GM19452 (cell line): ENCODE results near the gene C19orf18.

Experiments
- ATAC-seq: cut with Tn5 transposase; IDR thresholded peaks from one replicate; pipeline ENCODE4 v1.9.1; 2021; ENCODE audit not compliant: unreplicated experiment

C19orf18 gene

DNA sequence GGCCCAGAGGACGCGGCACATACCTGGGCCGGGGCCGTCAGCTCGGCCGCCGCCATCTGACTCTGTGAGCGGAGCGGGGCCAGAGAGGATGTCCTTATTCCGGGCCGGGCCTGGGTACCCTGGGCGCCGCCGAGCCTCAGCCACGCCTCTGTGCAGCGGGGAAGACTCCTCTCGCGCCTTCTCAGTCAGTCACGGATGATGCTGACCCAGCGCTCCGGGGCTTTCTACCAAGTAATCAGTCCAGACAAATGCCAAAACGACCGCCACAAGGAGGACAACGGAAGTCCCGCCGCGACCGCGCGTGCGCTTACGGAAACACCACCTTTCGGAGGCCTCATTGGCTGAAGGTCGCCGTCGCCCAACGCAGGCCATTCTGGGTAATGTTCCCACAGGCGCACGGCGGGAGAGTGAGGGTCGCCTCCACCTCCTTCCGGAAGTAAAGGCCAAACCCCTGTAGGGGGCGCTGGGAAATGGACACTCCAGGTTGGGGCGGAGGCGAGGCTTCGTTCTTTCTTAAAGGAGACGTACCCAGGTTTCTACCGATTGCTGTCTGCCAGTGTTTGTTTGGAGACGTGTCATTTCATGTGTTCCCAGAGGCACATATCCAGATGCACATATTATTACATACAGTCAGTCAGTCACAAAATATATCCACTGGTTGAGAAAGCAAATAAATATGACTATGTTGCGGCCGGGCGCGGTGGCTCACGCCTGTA is 26.8 kb downstream of the C19orf18 start, which contains the start of gene ZNF256:
ZNF256 (minus strand) TSS at position 288 of the 716 bp plus-strand sequence; CDS start at position 56, 232 bp downstream.
- peak; percentile 88 for ATAC-seq

DNA sequence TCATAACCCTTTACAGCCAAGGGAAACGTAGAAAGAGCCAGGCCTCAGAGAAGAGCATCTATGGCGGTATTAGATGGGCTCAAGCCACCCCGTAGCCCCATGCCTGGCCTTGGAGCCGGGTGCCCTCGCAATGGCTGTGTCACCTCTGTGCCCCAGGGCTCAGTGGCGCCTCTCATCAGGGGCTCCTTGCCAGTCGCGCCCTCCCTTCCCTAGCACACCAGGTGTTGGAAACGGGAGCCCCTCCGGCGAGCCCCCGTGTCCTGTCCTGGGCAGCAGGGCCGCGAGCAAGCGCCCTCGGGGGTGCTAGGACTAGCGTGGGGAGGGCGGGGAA is 27.3 kb downstream of the C19orf18 start:
- ATAC-seq: no peak

DNA sequence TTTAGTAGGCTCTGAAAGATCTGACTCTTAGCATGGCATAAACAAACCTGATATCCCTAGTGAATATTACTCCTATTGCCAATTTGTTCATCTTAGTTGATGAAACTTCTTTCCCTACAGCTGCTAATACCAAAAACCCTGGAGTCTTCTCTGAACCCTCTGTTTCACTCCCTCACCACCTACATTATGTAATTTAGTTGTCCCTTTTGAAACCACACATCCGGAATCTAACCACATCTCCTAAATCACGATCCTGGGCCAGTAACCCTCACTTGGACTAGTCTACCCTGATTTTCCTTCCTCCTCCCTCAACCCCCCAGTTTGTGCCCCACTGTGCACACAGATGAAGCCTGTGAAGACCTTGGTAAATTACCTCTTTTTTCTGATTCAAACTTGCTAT is 28.0 kb downstream of the C19orf18 start:
- no peak for ATAC-seq

DNA sequence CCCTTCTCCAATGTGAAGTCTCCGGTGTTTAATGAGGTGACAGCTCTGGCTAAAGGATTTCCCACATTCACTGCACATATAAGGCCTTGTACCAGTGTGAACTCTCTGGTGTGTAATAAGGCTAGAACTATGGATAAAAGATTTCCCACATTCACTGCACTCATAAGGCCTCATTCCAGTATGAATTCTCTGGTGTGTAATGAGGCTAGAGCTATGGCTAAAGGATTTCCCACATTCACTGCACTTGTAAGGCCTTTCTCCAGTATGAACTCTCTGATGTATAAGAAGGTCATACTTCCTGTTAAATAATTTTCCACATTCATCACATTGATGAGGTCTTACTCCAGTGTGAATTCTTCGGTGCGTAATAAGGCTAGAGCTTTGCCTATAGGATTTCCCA is 32.7 kb downstream of the C19orf18 start:
- ATAC-seq: no peak

DNA sequence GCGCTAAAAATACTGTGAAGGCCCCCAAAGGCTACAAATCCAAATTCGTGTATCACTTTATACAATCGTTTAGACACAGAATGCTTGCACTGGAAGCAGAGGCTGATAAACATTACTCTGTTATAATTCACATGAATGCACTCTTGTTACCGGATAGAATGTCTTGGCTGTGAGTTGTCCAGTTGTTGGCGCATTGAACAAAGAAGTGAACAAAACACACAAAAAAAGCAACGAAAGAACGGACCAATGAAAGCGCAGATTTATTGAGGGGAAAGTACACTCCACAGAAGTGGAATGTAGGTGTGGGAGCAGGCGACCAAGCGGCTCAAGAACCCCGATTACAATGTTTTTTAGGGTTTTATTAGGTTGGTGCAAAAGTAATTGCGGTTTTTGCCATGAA is 38.6 kb downstream of the C19orf18 start:
- ATAC-seq: no peak

DNA sequence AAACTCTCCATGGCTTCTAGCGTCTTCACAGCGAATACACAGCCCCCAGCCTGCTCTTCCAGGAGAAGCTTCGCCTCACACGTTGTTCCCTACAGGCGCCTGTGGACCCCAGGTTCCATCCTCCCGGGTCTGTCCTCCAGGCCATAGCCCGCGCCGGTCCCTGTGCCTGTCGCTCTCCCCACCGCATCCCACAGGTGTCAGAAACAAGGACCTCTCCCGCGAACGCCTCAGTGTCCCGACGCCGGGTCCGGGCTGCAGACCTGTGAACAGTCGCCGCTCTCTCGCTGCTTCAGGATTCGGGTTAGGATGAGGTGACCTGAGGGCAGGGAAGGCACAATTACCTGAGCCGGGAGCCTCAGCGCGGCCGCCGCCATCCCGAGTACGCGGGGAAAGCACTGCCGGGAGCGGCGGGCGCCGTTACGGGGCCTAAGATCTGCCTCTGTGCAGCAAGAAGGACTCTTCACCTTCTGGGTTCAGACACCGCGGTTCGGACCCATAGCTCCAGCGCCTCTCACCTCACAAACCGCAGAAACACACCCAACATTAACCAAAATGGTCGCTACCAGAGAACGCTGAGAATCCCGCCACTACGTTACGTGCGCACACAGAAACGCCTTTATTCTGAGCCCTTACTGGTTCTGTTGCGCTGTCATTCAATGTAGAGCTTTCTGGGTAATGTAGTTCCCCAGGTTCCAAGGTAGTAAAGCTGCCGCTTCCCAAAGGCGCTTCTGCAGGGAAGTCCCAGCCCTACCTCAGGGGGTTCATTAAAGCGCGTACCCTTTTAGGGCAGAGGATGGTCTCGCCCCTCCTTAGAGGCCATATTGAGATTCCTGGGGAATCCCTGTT is 39.3 kb downstream of the C19orf18 start, which contains the start of gene ZNF418:
ZNF418 (minus strand) TSS at position 583 of the 846 bp plus-strand sequence. CDS start 1,580 bp downstream, outside the sequence.
- ATAC-seq: no peak

DNA sequence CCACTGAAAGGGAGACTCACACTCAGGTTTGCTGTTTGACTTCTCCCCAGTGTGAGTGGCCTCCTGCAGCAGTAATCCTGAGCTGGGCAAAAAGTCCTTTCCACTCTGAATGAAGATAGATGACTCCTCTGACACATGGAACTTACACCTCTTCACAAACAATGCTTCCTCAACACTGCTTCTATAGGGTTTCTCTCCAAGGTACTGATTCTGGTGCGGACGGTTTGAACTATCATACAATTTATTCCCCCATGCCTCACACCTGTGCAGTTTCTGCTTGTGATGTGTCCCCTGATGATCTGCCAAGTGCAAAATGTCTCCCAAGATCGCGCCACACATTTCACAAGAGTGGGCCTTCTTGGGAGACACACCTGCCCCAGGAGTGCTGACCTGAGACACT is 46.7 kb downstream of the C19orf18 start:
- ATAC-seq: no peak

DNA sequence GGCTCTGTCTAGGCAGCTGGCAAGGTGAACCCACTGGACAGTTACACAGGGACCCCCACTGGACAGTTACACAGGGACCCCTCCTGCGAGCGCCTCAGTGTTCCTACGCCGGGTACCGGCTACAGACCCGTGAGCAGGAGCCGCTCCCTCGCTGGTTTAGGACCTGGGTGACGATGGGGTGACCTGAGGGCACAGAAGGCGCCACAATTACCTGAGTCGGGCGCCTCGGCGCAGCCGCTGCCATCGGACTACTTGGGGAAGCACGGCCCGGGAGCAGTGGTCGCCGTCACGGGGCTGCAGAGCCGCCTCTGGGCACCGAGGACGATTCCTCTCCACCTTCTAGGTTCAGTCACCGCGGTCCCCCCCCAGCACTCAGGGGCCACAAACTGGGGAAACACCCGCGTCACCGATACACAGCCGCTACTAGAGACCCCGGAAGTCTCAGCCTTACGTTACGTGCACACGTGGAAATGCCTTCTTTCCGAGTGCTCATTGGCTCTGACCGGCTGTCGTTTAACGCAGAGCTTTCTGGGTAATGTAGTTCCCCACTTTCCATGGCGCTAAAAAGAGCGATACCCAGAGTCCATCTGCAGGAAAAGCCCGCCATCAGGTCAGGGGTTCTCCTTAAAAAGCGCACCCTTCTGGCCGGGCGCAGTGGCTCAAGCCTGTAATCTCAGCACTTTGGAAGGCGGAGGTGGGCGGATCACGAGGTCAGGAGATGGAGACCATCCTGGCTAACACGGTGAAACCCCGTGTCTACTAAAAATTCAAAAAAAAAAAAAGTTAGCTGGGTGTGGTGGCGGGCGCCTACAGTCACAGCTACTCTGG is 58.0 kb downstream of the C19orf18 start, which contains the start of gene ZNF417:
ZNF417 (minus strand) TSS at position 425 of the 828 bp plus-strand sequence; CDS start at position 244, 181 bp downstream.
- ATAC-seq: peak; percentile 96

DNA sequence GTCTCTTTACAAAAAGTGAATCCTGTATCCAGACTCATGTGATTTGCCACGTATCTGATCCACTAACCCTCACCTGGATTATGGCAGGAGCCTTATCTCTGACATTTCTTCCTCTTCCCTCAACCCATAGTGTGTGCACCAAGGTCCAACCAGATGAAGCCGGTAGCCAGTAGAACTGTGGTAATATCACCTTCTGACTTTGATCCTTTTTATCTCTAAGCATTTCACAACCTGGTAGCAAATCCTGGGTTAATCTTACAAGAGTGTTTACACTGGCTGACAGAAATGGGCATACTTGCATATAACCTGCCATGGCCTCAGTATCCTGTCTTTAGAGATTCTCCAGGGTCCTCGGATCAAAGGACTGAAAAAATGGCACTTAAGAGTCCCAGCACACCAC is 59.8 kb downstream of the C19orf18 start:
- ATAC-seq: no peak
